H1 (cell line): ENCODE data around the gene GGA1. TPM values are rescaled to one million over a fixed set of nuclear protein-coding genes. Genes with fewer than 3 reads are reported as not detected.

Experiments
- CTCF ChIA-PET: fragments of 300-600 bp; sonication (Branson Sonifier 250); formaldehyde crosslinking; loops from one replicate; lab custom pipeline; 2021; ENCODE audit not compliant: partially characterized antibody; lab: Charles Lee
- POLR2A ChIA-PET: fragments of 300-600 bp; sonication (Branson Sonifier 250); formaldehyde crosslinking; loops from one replicate; lab custom pipeline; 2021; ENCODE audit warnings: inconsistent platforms; ENCODE audit not compliant: partially characterized antibody; lab: Charles Lee
- DNase-seq, 2 experiments: peaks; one replicate each; pipeline versions ENCODE4 v3.0.0 to v3.0.0-alpha.2; 2010 to 2022; ENCODE audit warnings: low spot score in 2 of 2, low read depth in 1 of 2, mixed read lengths in 1 of 2
- FAIRE-seq: peaks from 2 replicates; lab custom pipeline; 2011; peaks lifted over from hg19 to GRCh38; lab: Jason Lieb, UNC
- H2AFZ ChIP-seq: 2 replicates; pipeline ENCODE4 v1.8.1; 2012; ENCODE audit warnings: low read length, inconsistent platforms
- H2AK5ac ChIP-seq: 2 replicates; pipeline ENCODE4 v1.6.1; 2013; ENCODE audit warnings: low read depth, low read length
- H2BK120ac ChIP-seq: replicated peaks from 2 replicates; pipeline ENCODE3; 2013; ENCODE audit warnings: low read depth, low read length, inconsistent platforms
- H2BK12ac ChIP-seq: 2 replicates; pipeline ENCODE4 v1.6.1; 2013; ENCODE audit warnings: low read depth, low read length
- H2BK15ac ChIP-seq: 2 replicates; pipeline ENCODE4 v1.6.1; 2013; ENCODE audit warnings: low read length
- H2BK20ac ChIP-seq: 2 replicates; pipeline ENCODE4 v1.6.1; 2013; ENCODE audit warnings: low read length
- H2BK5ac ChIP-seq: 2 replicates; pipeline ENCODE4 v1.6.1; 2013; ENCODE audit warnings: low read depth, low read length
- H3K14ac ChIP-seq: 2 replicates; pipeline ENCODE4 v1.6.1; 2013; ENCODE audit warnings: inconsistent platforms; ENCODE audit not compliant: insufficient read length
- H3K18ac ChIP-seq: 2 replicates; pipeline ENCODE4 v1.6.1; 2013; ENCODE audit warnings: low read length; ENCODE audit errors: extremely low read depth
- H3K23ac ChIP-seq: 2 replicates; pipeline ENCODE4 v1.6.1; 2013; ENCODE audit warnings: inconsistent platforms; ENCODE audit not compliant: insufficient read length
- H3K23me2 ChIP-seq: 2 replicates; pipeline ENCODE4 v1.6.1; 2013; ENCODE audit warnings: low read depth, low read length
- H3K27ac ChIP-seq: 2 replicates; pipeline ENCODE4 v1.6.1; 2011; ENCODE audit warnings: low read depth, low read length, inconsistent platforms
- H3K27me3 ChIP-seq, 4 experiments: replicated peaks in 1 of 4; 1 replicate in 1 of 4; 2 replicates in 3 of 4; pipeline versions ENCODE4 v1.6.1 to v1.8.1; 2011 to 2013; ENCODE audit warnings: low read length in 3 of 4, mild to moderate bottlenecking in 3 of 4, inconsistent platforms in 2 of 4, mixed read lengths in 2 of 4, moderate library complexity in 1 of 4; ENCODE audit not compliant: control insufficient read depth in 3 of 4, insufficient read depth in 3 of 4; ENCODE audit errors: extremely low read depth in 1 of 4
- H3K36me3 ChIP-seq, 4 experiments: 2 replicates each; pipeline versions ENCODE4 v1.6.1 to v1.8.1; 2011 to 2013; ENCODE audit warnings: mild to moderate bottlenecking in 4 of 4, low read length in 3 of 4, moderate library complexity in 2 of 4, control low read depth in 1 of 4, inconsistent platforms in 1 of 4; ENCODE audit not compliant: insufficient read depth in 4 of 4, control insufficient read depth in 2 of 4
- H3K4ac ChIP-seq: replicated peaks from 2 replicates; pipeline ENCODE3; 2013; ENCODE audit warnings: low read length, low read depth, mixed read lengths, inconsistent platforms; ENCODE audit not compliant: insufficient read length
- H3K4me1 ChIP-seq, 4 experiments: replicated peaks in 1 of 4; 1 replicate in 1 of 4; 2 replicates in 3 of 4; pipeline versions ENCODE4 v1.6.1 to v1.8.1; 2011 to 2013; ENCODE audit warnings: low read length in 3 of 4, inconsistent platforms in 2 of 4, mixed read lengths in 1 of 4; ENCODE audit not compliant: insufficient read depth in 4 of 4, control insufficient read depth in 3 of 4
- H3K4me2 ChIP-seq, 2 experiments: 2 replicates each; pipeline versions ENCODE4 v1.6.1 to v1.8.1; 2011 to 2013; ENCODE audit warnings: low read depth in 2 of 2, low read length in 2 of 2, control low read depth in 1 of 2, inconsistent platforms in 1 of 2, mild to moderate bottlenecking in 1 of 2; ENCODE audit not compliant: insufficient read depth in 1 of 2
- H3K4me3 ChIP-seq, 4 experiments: fragments of 200-600, 300-600 bp in 1 of 4; sonication (generic), shearing (Covaris generic), sonication (Bioruptor Twin) in 1 of 4; 2 replicates each; pipeline versions ENCODE4 v1.5.1 to v1.8.1; 2011 to 2016; ENCODE audit warnings: low read length in 4 of 4, low read depth in 3 of 4, control low read depth in 2 of 4, inconsistent platforms in 2 of 4, mild to moderate bottlenecking in 2 of 4, mixed read lengths in 1 of 4, moderate library complexity in 1 of 4; ENCODE audit not compliant: insufficient read depth in 2 of 4; ENCODE audit errors: extremely low read depth in 1 of 4
- H3K56ac ChIP-seq: replicated peaks from 2 replicates; pipeline ENCODE3; 2013; ENCODE audit warnings: low read depth, mild to moderate bottlenecking, mixed read lengths, low read length, inconsistent platforms; ENCODE audit not compliant: insufficient read length
- H3K79me1 ChIP-seq: 2 replicates; pipeline ENCODE4 v1.6.1; 2013; ENCODE audit warnings: low read depth, low read length, control low read depth
- H3K79me2 ChIP-seq, 2 experiments: 2 replicates each; pipeline versions ENCODE4 v1.6.1 to v1.8.1; 2012 to 2013; ENCODE audit warnings: low read length in 2 of 2, mild to moderate bottlenecking in 2 of 2, inconsistent platforms in 1 of 2; ENCODE audit not compliant: insufficient read depth in 2 of 2, control insufficient read depth in 1 of 2
- H3K9ac ChIP-seq, 4 experiments: replicated peaks in 1 of 4; 1 replicate in 1 of 4; 2 replicates in 3 of 4; pipeline versions ENCODE4 v1.6.1 to v1.8.1; 2011 to 2013; ENCODE audit warnings: low read depth in 3 of 4, low read length in 3 of 4, control low read depth in 2 of 4, mild to moderate bottlenecking in 2 of 4, moderate library complexity in 2 of 4, inconsistent platforms in 1 of 4; ENCODE audit errors: extremely low read depth in 1 of 4
- H3K9me3 ChIP-seq, 2 experiments: 2 replicates each; pipeline versions ENCODE4 v1.6.1 to v1.8.1; 2012 to 2013; ENCODE audit warnings: mild to moderate bottlenecking in 2 of 2, moderate library complexity in 2 of 2, control low read depth in 1 of 2, inconsistent platforms in 1 of 2, low read depth in 1 of 2, low read length in 1 of 2, mixed read lengths in 1 of 2; ENCODE audit not compliant: insufficient read depth in 2 of 2
- H4K20me1 ChIP-seq, 2 experiments: replicated peaks in 1 of 2; 2 replicates each; pipeline versions ENCODE3 to v1.8.1; 2011 to 2013; ENCODE audit warnings: inconsistent platforms in 2 of 2, low read length in 2 of 2, mild to moderate bottlenecking in 1 of 2; ENCODE audit not compliant: insufficient read depth in 2 of 2, control insufficient read depth in 1 of 2
- H4K5ac ChIP-seq: 2 replicates; pipeline ENCODE4 v1.6.1; 2013; ENCODE audit warnings: low read length, low read depth, mixed read lengths, inconsistent platforms; ENCODE audit not compliant: insufficient read length
- H4K8ac ChIP-seq: 2 replicates; pipeline ENCODE4 v1.8.0; 2013; ENCODE audit warnings: mild to moderate bottlenecking, moderate library complexity, low read length, inconsistent platforms; ENCODE audit not compliant: insufficient read depth; ENCODE audit errors: extremely low read depth
- H4K91ac ChIP-seq: replicated peaks from 2 replicates; pipeline ENCODE3; 2013; ENCODE audit warnings: low read length, mixed read lengths, inconsistent platforms; ENCODE audit not compliant: insufficient read length
- ASH2L ChIP-seq: fragments of 200-600, 300-600 bp; sonication (generic); IDR thresholded peaks from one replicate; pipeline ENCODE4 v1.7.1; 2017; ENCODE audit warnings: low read length
- CREB1 ChIP-seq: IDR thresholded peaks from 2 replicates; pipeline ENCODE4 v1.6.1; 2012; ENCODE audit warnings: inconsistent platforms
- GTF2F1 ChIP-seq: IDR thresholded peaks from 2 replicates; pipeline ENCODE4 v1.6.1; 2012; ENCODE audit warnings: low read depth, low read length, improper control_type of control experiment, borderline replicate concordance
- HDAC6 ChIP-seq: IDR thresholded peaks from one replicate; pipeline ENCODE4 v1.7.1; 2012; ENCODE audit warnings: low read depth, mild to moderate bottlenecking, inconsistent platforms, low read length, moderate library complexity
- MAFK ChIP-seq: IDR thresholded peaks from 2 replicates; pipeline ENCODE4 v1.6.1; 2012; ENCODE audit warnings: low read depth, mild to moderate bottlenecking, improper control_type of control experiment, low read length
- NANOG ChIP-seq: IDR thresholded peaks from 2 replicates; pipeline ENCODE4 v1.6.1; 2011; ENCODE audit warnings: low read length, low read depth, mild to moderate bottlenecking, inconsistent platforms; ENCODE audit not compliant: insufficient read depth, poor library complexity, severe bottlenecking
- PHF8 ChIP-seq: fragments of 200-600 bp; sonication (generic); conservative IDR thresholded peaks from 2 replicates; pipeline ENCODE4 v1.7.1; 2012; ENCODE audit warnings: low read depth, mild to moderate bottlenecking, inconsistent platforms, low read length, moderate library complexity
- POU5F1 ChIP-seq: IDR thresholded peaks from 2 replicates; pipeline ENCODE4 v1.6.1; 2011; ENCODE audit warnings: low read depth, mild to moderate bottlenecking, low read length, moderate library complexity
- RBBP5 ChIP-seq: IDR thresholded peaks from 2 replicates; pipeline ENCODE4 v1.7.1; 2012; ENCODE audit warnings: low read depth, mild to moderate bottlenecking, inconsistent platforms, low read length, moderate library complexity, borderline replicate concordance
- SIN3A ChIP-seq, 2 experiments: IDR thresholded peaks in 1 of 2; conservative IDR thresholded peaks in 1 of 2; 2 replicates each; pipeline ENCODE4 v1.6.1; 2011 to 2012; ENCODE audit warnings: low read length in 2 of 2, improper control_type of control experiment in 1 of 2, low read depth in 1 of 2, mild to moderate bottlenecking in 1 of 2
- SUZ12 ChIP-seq: fragments of 200-600 bp; sonication (generic); IDR thresholded peaks from 2 replicates; pipeline ENCODE4 v1.6.1; 2012; ENCODE audit warnings: mild to moderate bottlenecking, inconsistent platforms, low read length, moderate library complexity, mixed read lengths
- TAF1 ChIP-seq: IDR thresholded peaks from 2 replicates; pipeline ENCODE4 v1.6.1; 2011; ENCODE audit warnings: mild to moderate bottlenecking, low read depth, low read length
- TCF12 ChIP-seq: IDR thresholded peaks from 2 replicates; pipeline ENCODE4 v1.6.1; 2011; ENCODE audit warnings: low read depth, mild to moderate bottlenecking, low read length
- TEAD4 ChIP-seq: IDR thresholded peaks from 2 replicates; pipeline ENCODE4 v1.6.1; 2012; ENCODE audit warnings: low read depth, low read length, inconsistent platforms, mixed read lengths
- WGBS, 2 experiments: shearing (Covaris generic) in 1 of 2; methylation state at CpG; one replicate each; pipeline versions ENCODE4 v1.1.6 to v1.1.7; 2013 to 2015; ENCODE audit warnings: low lambda C conversion rate in 2 of 2, mixed read lengths in 2 of 2, inconsistent platforms in 1 of 2, low coverage in 1 of 2, missing lambda C conversion rate in 1 of 2; ENCODE audit not compliant: insufficient replicate concordance in 2 of 2, insufficient coverage in 1 of 2, insufficient read length in 1 of 2; ENCODE audit errors: extremely low coverage in 1 of 2, missing lambda C conversion rate in 1 of 2; 5-methylcytosine and 5-hydroxymethylcytosine counted together
- polyA plus RNA-seq, 7 experiments: library from polyadenylated mRNA; depleted of rRNA in 3 of 7; stranded (reverse) in 5 of 7; unstranded in 2 of 7; fragments of >200 nt in 5 of 7; fragments of 200-250 nt in 2 of 7; gene quantifications; 1 replicate in 5 of 7; 2 replicates in 1 of 7; 4 replicates in 1 of 7; pipeline versions ENCODE4 v1.2.1 to v1.2.3, GENCODE V29; 2011 to 2013; ENCODE audit warnings: missing spikeins in 2 of 7, mixed read lengths in 2 of 7
- total RNA-seq: library from RNA; stranded (reverse); fragmentation: NEBNext Ultra II Directional; extraction: Animal tissue kit (Norgen Biotek cat#: 25700); gene quantifications from 2 replicates; pipeline ENCODE4 v1.2.1, GENCODE V29; 2021

GGA1 gene
- total and polyA plus RNA-seq, 2 of the 8 experiments (the other 6 are each of a cell fraction or from before 2014, with no cell fraction given): 49.3 to 57.2 TPM

DNA sequence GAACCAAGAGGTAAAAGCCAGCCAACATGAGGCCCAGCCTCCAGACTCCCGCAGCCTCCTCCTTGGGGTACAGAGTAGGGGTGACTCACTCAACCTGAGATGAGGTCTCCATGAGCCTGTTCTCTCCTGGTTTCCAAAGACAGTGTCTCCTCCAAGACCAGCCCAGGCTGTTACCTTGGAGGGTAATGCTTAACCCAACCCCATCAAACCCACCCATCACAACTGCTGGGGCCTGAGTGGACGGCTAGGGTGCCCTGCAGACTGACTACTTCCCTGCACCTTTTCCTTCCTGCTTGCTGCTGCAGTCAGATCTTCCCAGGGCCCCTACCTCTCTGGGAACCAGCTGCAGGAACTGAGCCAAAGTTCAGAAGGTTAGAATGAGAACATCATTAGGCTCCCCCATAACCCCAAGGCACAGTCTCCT is 72.4 kb downstream of the GGA1 start:
- no peak overlapping the region for H2BK15ac ChIP-seq
- no peaks in the 10 kb centered on the region for H3K79me2 ChIP-seq
- no peak overlapping the region for H2BK12ac ChIP-seq
- no peak overlapping the region for H3K23ac ChIP-seq
- no peaks in the 10 kb centered on the region for H3K79me1 ChIP-seq
- H3K36me3 ChIP-seq: no peaks in the 10 kb centered on the region
- H2AFZ ChIP-seq: no peak overlapping the region
- no peak overlapping the region for H3K56ac ChIP-seq
- no peak overlapping the region for H3K9ac ChIP-seq
- no peak overlapping the region for H2AK5ac ChIP-seq
- ChIA-PET POLR2A (interaction anchor here (1.0 to 5.4 kb wide), 11 partner anchors 9 to 212 kb away, joined by 3 to 37 read pairs (median 5); partner anchors contain the start of gene PDXP), CTCF (interaction anchor here (0.6 to 16.3 kb wide), 23 partner anchors 10 to 118 kb away, joined by 3 to 261 read pairs (median 5); partner anchors contain the start of genes PDXP, SH3BP1 and TRIOBP)
- H4K20me1 ChIP-seq: peaks cover 0 to 2% of the 10 kb centered on the region in 2 experiments
- H3K23me2 ChIP-seq: no peaks in the 10 kb centered on the region; the same call in 1 of the 2 replicates
- H4K8ac ChIP-seq: no peak overlapping the region
- H2BK5ac ChIP-seq: no peak overlapping the region
- no peak overlapping the region for H3K4me2 ChIP-seq
- no peaks in the 10 kb centered on the region for H3K9me3 ChIP-seq
- DNase-seq: no peak
- H3K27ac ChIP-seq: no peak overlapping the region
- no peak overlapping the region for H4K91ac ChIP-seq
- H2BK120ac ChIP-seq: no peak overlapping the region
- no peak overlapping the region for H3K4me3 ChIP-seq
- H2BK20ac ChIP-seq: 0 out of 2 replicates have a peak overlapping the region, but pooled peaks have one; percentile 72
- no peak overlapping the region for H3K14ac ChIP-seq
- FAIRE-seq: no peak
- H3K18ac ChIP-seq: no peak overlapping the region
- peaks cover 0 to 7% (median 5%) of the 10 kb centered on the region in 4 experiments; a peak in 5 of 7 replicates for H3K4me1 ChIP-seq
- no peaks in the 10 kb centered on the region for H3K27me3 ChIP-seq
- no peak overlapping the region for H4K5ac ChIP-seq
- 61% methylated on average over 2 of the region's 2 CpGs; no CpG with 5 or more reads in 1 of the 2 experiments for WGBS, 2 experiments
- no peak overlapping the region for H3K4ac ChIP-seq
- TF ChIP-seq CREB1 (no peak), ASH2L (no peak), MAFK (no peak), PHF8 (no peak), NANOG (no peak), TAF1 (no peak), SIN3A (conservative IDR thresholded peaks at IDR 0.05 in 1 of 2, IDR thresholded peaks at IDR 0.05 in 1 of 2; ENCODE audit: low read depth in 1 of 2, low read length in 2 of 2) (no peak), GTF2F1 (no peak), SUZ12 (no peak), TCF12 (no peak), HDAC6 (no peak), POU5F1 (no peak), RBBP5 (no peak), TEAD4 (no peak)
